Heart right ventricle (tissue), 16 donors: ENCODE results near the gene NDUFS2. TPM values are rescaled to one million over a fixed set of nuclear protein-coding genes. Genes with fewer than 3 reads are reported as not detected.

Experiments
- ATAC-seq, 8 donors: fragments of 200-7000 bp; cut with Tn5 transposase; one replicate each; pipeline ENCODE4 v1.9.1; 2020; ENCODE audit warnings: mild to moderate bottlenecking in 8 of 8, moderate library complexity in 8 of 8, moderate number of reproducible peaks in 1 of 8
- DNase-seq, 2 donors: peaks; one replicate each; pipeline ENCODE4 v3.0.0-alpha.2; 2020
- H3K27ac ChIP-seq, 10 donors: fragments of 200-600 bp; sonication (generic) in 2 of 10; one replicate each; pipeline versions ENCODE4 v1.5.0 to v1.8.0; 2020 to 2022; ENCODE audit warnings: mild to moderate bottlenecking in 3 of 10
- H3K27me3 ChIP-seq, 7 donors: fragments of 200-600 bp; one replicate each; pipeline ENCODE4 v1.8.0; 2021 to 2022; ENCODE audit warnings: mild to moderate bottlenecking in 2 of 7
- H3K36me3 ChIP-seq, 9 donors: fragments of 200-600 bp; sonication (generic) in 1 of 9; one replicate each; pipeline versions ENCODE4 v1.5.0 to v1.8.0; 2020 to 2022; ENCODE audit warnings: mild to moderate bottlenecking in 2 of 9
- H3K4me1 ChIP-seq, 9 donors: fragments of 200-600 bp; sonication (generic) in 1 of 9; one replicate each; pipeline versions ENCODE4 v1.5.0 to v1.8.0; 2020 to 2022; ENCODE audit warnings: mild to moderate bottlenecking in 4 of 9
- H3K4me3 ChIP-seq, 10 donors: fragments of 200-600 bp; sonication (generic) in 2 of 10; one replicate each; pipeline versions ENCODE4 v1.5.0 to v1.8.0; 2020 to 2022; ENCODE audit warnings: mild to moderate bottlenecking in 7 of 10, moderate library complexity in 2 of 10
- H3K9me3 ChIP-seq, 11 donors: fragments of 200-600 bp in 10 of 11; sonication (generic) in 2 of 11; one replicate each; pipeline versions ENCODE4 v1.5.0 to v1.8.0; 2013 to 2022; ENCODE audit warnings: mild to moderate bottlenecking in 2 of 11, control low read depth in 1 of 11, moderate library complexity in 1 of 11
- CTCF ChIP-seq, 9 donors: fragments of 200-600 bp; sonication (generic) in 2 of 9; IDR thresholded peaks; one replicate each; pipeline versions ENCODE4 v1.5.0 to v1.8.0; 2021 to 2022; ENCODE audit warnings: antibody characterized with exemption in 9 of 9, mild to moderate bottlenecking in 5 of 9, moderate library complexity in 1 of 9
- WGBS, 2 donors: extraction: QIAGEN DNeasy Blood & Tissue Kit; methylation state at CpG; one replicate each; pipeline ENCODE4 v1.1.7; 2013; ENCODE audit warnings: inconsistent platforms in 1 of 2; 5-methylcytosine and 5-hydroxymethylcytosine counted together
- intact Hi-C, 10 donors: fragments of 100-400 bp; cut with DNase I; formaldehyde crosslinking; loops; one replicate each; pipeline versions ENCODE4 v1.11.1 to v1.14.2; 2022
- polyA plus RNA-seq, 2 donors: library from polyadenylated mRNA; stranded (reverse); fragments of 200-250 nt; gene quantifications; one replicate each; pipeline ENCODE4 v1.2.3, GENCODE V29; 2013
- total RNA-seq, 10 donors: library from RNA; stranded (reverse); fragmentation: NEBNext Ultra II Directional in 3 of 10; extraction: Animal tissue kit (Norgen Biotek cat#: 25700) in 3 of 10; gene quantifications; one replicate each; pipeline versions ENCODE4 v1.2.1 to v1.2.4, GENCODE V29; 2021 to 2023
- donor health status: Arrhythmogenic right ventricular cardiomyopathy.
- donor health status: ischemic (EF 13 %, LVEDD 7.1; RV severe dilation, severe dysfunction).
- donor health status: healthy with polysubstance abuse.
- donor health status: DM: no; HTN: yes; CAD: no.
- donor health status: DM: no; HTN: no; CAD: no.
- donor health status: ischemic (EF 25% LVEDD 6.9; RV normal size, moderate dysfunction).
- donor health status: ischemic (EF 25% LVEDD 5.7; RV mildly dilated, moderate dysfunction).
- donor health status: healthy.
- donor health status: DM: yes; HTN: yes; CAD: no.
- donor health status: Ischemic cardiomyopathy.
- donor health status: ischemic (EF 35%, LVEDD 5.7; RV mildly dilated, moderate dysfunction).
- donor health status: nonischemic (EF 11% LVEDD 7.7; RV severe dilation, severe dysfunction).
- donor health status: DM: yes; HTN: yes; CAD: no.
- donor health status: PGD.
- donor health status: ischemic (EF 29% LVEDD 5.4; RV normal size, mild dysfunction).
- donor health status: nonischemic (EF 23%, LVEDD 6.1; RV moderate dilation, normal function).

The NDUFS2 gene
- total and polyA plus RNA-seq, 12 donors, result 121 to 370 (median 309) TPM

DNA sequence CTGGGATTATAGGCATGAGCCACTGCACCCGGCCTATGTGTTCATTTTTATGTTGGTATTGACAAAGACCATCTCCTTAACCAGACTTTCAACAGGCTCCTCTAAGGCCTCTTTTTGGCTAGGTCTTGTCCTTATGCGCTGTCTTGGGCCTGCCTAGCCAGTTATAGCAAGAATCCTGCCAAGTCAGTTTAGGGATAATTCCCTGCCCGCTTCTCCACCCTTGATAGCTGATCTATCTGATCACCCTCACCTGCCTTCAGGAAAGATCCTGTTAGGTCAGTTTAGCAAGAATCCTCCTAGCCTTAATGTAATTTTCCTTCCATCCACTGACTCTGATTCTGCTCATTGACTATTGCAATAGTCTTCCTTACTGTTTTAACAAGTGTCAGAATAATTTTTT is 22.5 kb upstream of the NDUFS2 start:
- intact Hi-C loops, result loop anchor here in 1 of 10 donors (2.0 kb wide), 1 partner anchor 43 kb away; the partner anchor contains the start of gene APOA2
- H3K4me1 ChIP-seq, result peaks cover 3 to 61% (median 17%) of the 10 kb centered on the region in 9 donors
- H3K4me3 ChIP-seq, result no peak overlapping the region
- no peak overlapping the region for H3K27ac ChIP-seq
- no peaks in the 10 kb centered on the region for H3K9me3 ChIP-seq
- H3K36me3 ChIP-seq, result peaks cover 0 to 17% (median 6%) of the 10 kb centered on the region in 9 donors
- ATAC-seq (no peak), DNase-seq (no peak)
- WGBS, 2 donors, result 93 to 95% methylated on average over 3 of the region's 3 CpGs
- H3K27me3 ChIP-seq, result no peaks in the 10 kb centered on the region
- no peak for TF ChIP-seq CTCF (IDR thresholded peaks at IDR 0.05)

- H3K4me3 ChIP-seq, result no peak overlapping the region
- peaks cover 0 to 7% (median 0%) of the 10 kb centered on the region in 9 donors for H3K36me3 ChIP-seq
- peaks cover 5 to 70% (median 25%) of the 10 kb centered on the region in 9 donors for H3K4me1 ChIP-seq
- peak overlapping the region in 1 of 10 donors; percentile 45 for H3K27ac ChIP-seq
- TF ChIP-seq CTCF (IDR thresholded peaks at IDR 0.05), result peak in 4 of 9 donors; percentile 39 to 51 (median 44)
- no peaks in the 10 kb centered on the region for H3K27me3 ChIP-seq
- WGBS, 2 donors, result 51 to 62% methylated on average over 1 of the region's 1 CpG
- H3K9me3 ChIP-seq, result no peaks in the 10 kb centered on the region
- intact Hi-C loops, result no loop called here
- ATAC-seq (no peak), DNase-seq (no peak)
Measured at GRCh38 chr1:161180639-161181038, 21.5 kb upstream of the NDUFS2 start.

DNA sequence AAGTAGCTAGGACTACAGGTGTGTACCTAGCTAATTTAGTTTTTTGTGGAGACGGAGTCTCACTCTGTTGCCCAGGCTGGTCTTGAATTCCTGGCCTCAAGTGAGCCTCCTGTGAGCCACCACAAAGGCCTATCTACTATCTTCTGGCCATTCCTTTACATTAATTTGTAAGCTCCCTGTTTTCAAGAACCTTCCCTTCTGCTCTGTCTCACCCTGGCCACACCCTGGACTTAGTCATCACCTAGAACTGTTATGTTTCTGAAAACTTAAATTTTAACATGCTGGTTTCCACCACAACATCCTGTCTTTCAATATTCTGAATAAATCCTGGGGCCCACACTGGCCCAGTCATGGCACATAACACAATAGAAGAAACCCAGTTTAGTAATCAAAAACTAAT is 20.0 kb upstream of the NDUFS2 start:
- no peak for DNase-seq
- Histone ChIP-seq H3K9me3 (no peaks in the 10 kb centered on the region), H3K27ac (peak overlapping the region in 2 of 10 donors; percentile 37 to 87), H3K27me3 (no peaks in the 10 kb centered on the region), H3K4me3 (no peak overlapping the region), H3K4me1 (peaks cover 8 to 73% (median 28%) of the 10 kb centered on the region in 9 donors), H3K36me3 (no peaks in the 10 kb centered on the region)
- WGBS, 2 donors, result 92 to 100% methylated on average over 1 of the region's 1 CpG
- intact Hi-C loops, result no loop called here
- ATAC-seq, result no peak
- no peak for TF ChIP-seq CTCF (IDR thresholded peaks at IDR 0.05)

DNA sequence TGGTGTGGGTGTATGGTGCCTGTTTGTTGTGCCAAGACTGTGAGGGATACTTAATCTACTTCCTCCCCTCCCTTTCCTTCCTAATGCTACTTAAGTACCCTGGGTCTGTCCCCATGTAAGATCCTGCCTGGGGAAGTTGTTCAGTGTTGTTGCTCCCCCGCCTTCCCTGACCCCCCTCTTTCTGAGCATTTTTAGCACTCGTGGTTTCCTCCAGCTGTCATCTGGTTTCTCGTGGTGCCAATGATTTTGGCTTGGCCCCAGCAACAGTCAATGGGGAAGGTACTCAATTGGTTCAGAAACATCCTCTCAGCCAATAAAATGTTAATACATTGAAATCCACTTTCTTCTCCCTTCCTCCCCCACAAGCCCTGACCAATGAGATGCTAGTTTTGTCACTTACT is 16.9 kb upstream of the NDUFS2 start:
- intact Hi-C loops, result no loop called here

More for the DNA sequence above, 16.9 kb upstream of the NDUFS2 start:
- H3K27ac ChIP-seq, result peak overlapping the region in 9 of 10 donors; percentile 61 to 88 (median 75)
- DNase-seq, result peak; percentile 62 to 91
- no peak overlapping the region for H3K4me3 ChIP-seq
- peak; percentile 69 to 93 (median 90) for ATAC-seq
- 0 to 1% methylated on average over 3 of the region's 3 CpGs for WGBS, 2 donors
- H3K9me3 ChIP-seq, result no peaks in the 10 kb centered on the region
- TF ChIP-seq CTCF (IDR thresholded peaks at IDR 0.05), result no peak
- H3K36me3 ChIP-seq, result peaks cover 0 to 13% (median 0%) of the 10 kb centered on the region in 9 donors
- H3K4me1 ChIP-seq, result peaks cover 8 to 94% (median 28%) of the 10 kb centered on the region in 9 donors
- H3K27me3 ChIP-seq, result no peaks in the 10 kb centered on the region
